Mucosa of gallbladder (tissue), 1 donor: ENCODE results near the gene CCDC85B. TPM values are rescaled to one million over a fixed set of nuclear protein-coding genes. Genes with fewer than 3 reads are reported as not detected.

Experiments used
- DNase-seq: peaks from one replicate; pipeline ENCODE4 v3.0.0-alpha.2; 2020; ENCODE audit warnings: low spot score
- total RNA-seq: library from RNA; stranded (reverse); gene quantifications from one replicate; pipeline ENCODE4 v1.2.1, GENCODE V29; 2021
- donor health status: DM: no; HTN: no; CAD: no.

The CCDC85B gene
- total RNA-seq, 1 donor from 2014 or later: 28.3 TPM

DNA sequence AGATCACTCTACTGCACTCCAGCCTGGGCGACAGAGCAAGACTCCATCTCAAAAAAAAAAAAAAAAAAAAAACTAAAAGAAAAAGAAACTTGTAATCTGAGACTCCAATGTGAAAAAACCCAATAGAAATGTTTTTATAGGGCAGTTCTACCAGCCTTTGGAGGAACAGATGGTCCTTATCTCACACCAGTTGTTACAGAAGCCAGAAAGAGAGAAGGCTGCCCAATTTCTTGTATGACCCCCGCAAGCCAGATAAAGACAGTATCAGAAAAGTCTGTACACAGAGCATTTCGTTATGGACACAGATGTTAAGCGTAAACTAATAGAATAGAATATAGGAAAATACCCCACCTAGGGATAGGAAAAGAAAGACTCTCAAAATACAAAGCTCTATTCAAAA is 43.5 kb downstream of the CCDC85B start:
- no peak for DNase-seq

DNA sequence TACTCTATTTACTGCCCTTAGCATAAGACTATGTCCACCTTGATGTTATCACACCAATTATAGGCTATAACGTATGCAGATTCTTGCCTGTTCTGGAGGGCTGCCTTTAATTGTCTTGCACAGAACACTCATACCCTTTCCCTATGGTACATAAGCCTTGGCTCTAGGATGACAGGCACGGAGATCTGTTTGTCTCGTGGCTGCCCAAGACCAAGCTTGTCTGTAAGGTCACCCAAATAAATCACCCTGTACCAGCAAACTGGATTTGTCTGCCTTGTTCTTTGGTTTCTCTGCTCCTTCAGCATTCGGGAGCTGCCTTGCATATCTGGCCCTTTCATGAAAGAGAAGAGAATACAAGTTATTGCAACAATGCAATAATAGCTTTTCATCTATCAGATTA is 47.3 kb downstream of the CCDC85B start:
- no peak for DNase-seq

Other genes with a start within 250 kb of the CCDC85B start
- 84.2 TPM for gene RELA, start 227.8 kb upstream of the CCDC85B start, total RNA-seq
- 74.7 TPM for gene KAT5, start 178.4 kb upstream of the CCDC85B start, total RNA-seq
- gene RNASEH2C, start 169.9 kb upstream of the CCDC85B start, total RNA-seq: 99.2 TPM
- 22.2 TPM for gene AP5B1, start 109.7 kb upstream of the CCDC85B start, total RNA-seq
- gene OVOL1, start 103.6 kb upstream of the CCDC85B start, total RNA-seq: 3.5 TPM
- gene SNX32, start 56.7 kb upstream of the CCDC85B start, total RNA-seq: 1.4 TPM
- gene CFL1, start 32.5 kb upstream of the CCDC85B start, total RNA-seq: 692 TPM
- 63.1 TPM for gene MUS81, start 30.2 kb upstream of the CCDC85B start, total RNA-seq
- 86.5 TPM for gene EFEMP2, start 17.9 kb upstream of the CCDC85B start, total RNA-seq
- gene CTSW, start 10.8 kb upstream of the CCDC85B start, total RNA-seq: 2.7 TPM
- 55.1 TPM for gene FIBP, start 2.2 kb upstream of the CCDC85B start, total RNA-seq
- gene FOSL1, start 9.7 kb downstream of the CCDC85B start, total RNA-seq: 1.2 TPM
- gene C11orf68, start 28.4 kb downstream of the CCDC85B start, total RNA-seq: 44.8 TPM
- 90.1 TPM for gene DRAP1, start 28.8 kb downstream of the CCDC85B start, total RNA-seq
- not detected for gene TSGA10IP, start 54.8 kb downstream of the CCDC85B start, total RNA-seq
- gene SART1, start 71.1 kb downstream of the CCDC85B start, total RNA-seq: 41.0 TPM
- 29.2 TPM for gene EIF1AD, start 111.5 kb downstream of the CCDC85B start, total RNA-seq
- 165 TPM for gene BANF1, start 111.8 kb downstream of the CCDC85B start, total RNA-seq
- 1.0 TPM for gene CST6, start 121.3 kb downstream of the CCDC85B start, total RNA-seq
- 0.92 TPM for gene CATSPER1, start 135.8 kb downstream of the CCDC85B start, total RNA-seq
- gene GAL3ST3, start 158.5 kb downstream of the CCDC85B start, total RNA-seq: 0.78 TPM
- gene SF3B2, start 161.7 kb downstream of the CCDC85B start, total RNA-seq: 161 TPM
- gene PACS1, start 179.6 kb downstream of the CCDC85B start, total RNA-seq: 68.0 TPM